HCT116 (cell line): ENCODE data around the gene NAMPT. TPM values are rescaled to one million over a fixed set of nuclear protein-coding genes. Genes with fewer than 3 reads are reported as not detected.

Experiments used
- ATAC-seq: fragments of 200-7000 bp; cut with Tn5 transposase; 2 replicates; pipeline ENCODE4 v1.9.1; 2020; ENCODE audit warnings: mild to moderate bottlenecking, moderate library complexity
- BruUV-seq: library from RNA; stranded (reverse); fragments of 400-500 nt; replicated peaks from 2 replicates; lab custom pipeline; 2021; lab: Mats Ljungman, UMichigan
- CTCF ChIA-PET: fragments of 300-600 bp; sonication (Branson Sonifier 250); formaldehyde crosslinking; loops from one replicate; lab custom pipeline; 2021; ENCODE audit warnings: antibody characterized with exemption; lab: Charles Lee
- POLR2A ChIA-PET: fragments of 300-600, 350-600 bp; sonication (Branson Sonifier 250); formaldehyde crosslinking; loops from one replicate; lab custom pipeline; 2021; ENCODE audit warnings: antibody characterized with exemption; lab: Charles Lee
- RAD21 ChIA-PET, 2 experiments: fragments of 300-600 bp; sonication (Branson Sonifier 250); formaldehyde crosslinking; loops; one replicate each; lab custom pipeline; 2023; ENCODE audit warnings: low total read pairs in 2 of 2; ENCODE audit not compliant: uncharacterized antibody in 2 of 2, unreplicated experiment in 2 of 2, low non-redundant PET in 1 of 2; lab: Charles Lee
- DNase-seq: peaks from one replicate; pipeline ENCODE4 v3.0.0-alpha.2; 2010; ENCODE audit warnings: low read depth, low spot score
- H2AFZ ChIP-seq: fragments of 200-600 bp; shearing (Covaris generic), sonication (generic); 2 replicates; pipeline ENCODE4 v1.6.1; 2017; ENCODE audit warnings: low read depth, mixed run types, mixed read lengths, antibody characterized with exemption, low read length; ENCODE audit not compliant: poor library complexity, severe bottlenecking
- H3K27ac ChIP-seq: 2 replicates; pipeline ENCODE4 v1.5.1; 2012; ENCODE audit warnings: low read depth, low read length
- H3K27me3 ChIP-seq: fragments of 200-600 bp; sonication (generic); 2 replicates; pipeline ENCODE4 v1.6.1; 2016; ENCODE audit warnings: mixed run types, low read length, mixed read lengths; ENCODE audit not compliant: insufficient read depth
- H3K36me3 ChIP-seq, 2 experiments: fragments of 200-500 bp in 1 of 2; fragments of 200-600 bp in 1 of 2; sonication (Bioruptor generic) in 1 of 2; sonication (generic) in 1 of 2; 2 replicates each; pipeline versions ENCODE4 v1.5.1 to v1.6.1; 2014 to 2016; ENCODE audit warnings: low read length in 2 of 2, inconsistent platforms in 1 of 2, mixed read lengths in 1 of 2, mixed run types in 1 of 2; ENCODE audit not compliant: insufficient read depth in 2 of 2, control insufficient read depth in 1 of 2
- H3K4me1 ChIP-seq, 2 experiments: fragments of 200-600 bp in 1 of 2; sonication (generic) in 1 of 2; 2 replicates each; pipeline versions ENCODE4 v1.5.1 to v1.6.1; 2012 to 2017; ENCODE audit warnings: low read length in 2 of 2, inconsistent platforms in 1 of 2, mild to moderate bottlenecking in 1 of 2, mixed read lengths in 1 of 2, mixed run types in 1 of 2, moderate library complexity in 1 of 2; ENCODE audit not compliant: insufficient read depth in 2 of 2, control insufficient read depth in 1 of 2
- H3K4me2 ChIP-seq: fragments of 200-600 bp; sonication (generic); 2 replicates; pipeline ENCODE4 v1.6.1; 2017; ENCODE audit warnings: mixed run types, low read length, mixed read lengths
- H3K4me3 ChIP-seq, 2 experiments: fragments of 200-600 bp in 1 of 2; sonication (generic) in 1 of 2; replicated peaks in 1 of 2; 2 replicates each; pipeline ENCODE4 v1.5.1; 2011 to 2016; ENCODE audit warnings: low read length in 2 of 2, control low read depth in 1 of 2, low read depth in 1 of 2, mild to moderate bottlenecking in 1 of 2, mixed read lengths in 1 of 2, mixed run types in 1 of 2
- H3K79me2 ChIP-seq: fragments of 200-600 bp; sonication (generic); 2 replicates; pipeline ENCODE4 v1.6.1; 2017; ENCODE audit warnings: mild to moderate bottlenecking, mixed run types, low read length, moderate library complexity, mixed read lengths; ENCODE audit not compliant: insufficient read depth
- H3K9ac ChIP-seq: fragments of 200-600 bp; sonication (generic); 2 replicates; pipeline ENCODE4 v1.6.1; 2016; ENCODE audit warnings: low read length, mixed read lengths
- H3K9me2 ChIP-seq: fragments of 200-600 bp; sonication (generic), shearing (Covaris generic); 2 replicates; pipeline ENCODE4 v1.6.1; 2017; ENCODE audit warnings: mixed run types, mild to moderate bottlenecking, moderate library complexity; ENCODE audit not compliant: insufficient read depth
- H3K9me3 ChIP-seq, 2 experiments: fragments of 200-500 bp in 1 of 2; fragments of 200-600 bp in 1 of 2; sonication (Bioruptor generic) in 1 of 2; sonication (generic) in 1 of 2; 2 replicates each; pipeline ENCODE4 v1.6.1; 2014 to 2017; ENCODE audit warnings: low read length in 2 of 2, mixed read lengths in 2 of 2, inconsistent platforms in 1 of 2, low read depth in 1 of 2, mild to moderate bottlenecking in 1 of 2, mixed run types in 1 of 2, moderate library complexity in 1 of 2; ENCODE audit not compliant: control insufficient read depth in 1 of 2, insufficient read depth in 1 of 2
- H4K20me1 ChIP-seq: fragments of 200-600 bp; sonication (generic), shearing (Covaris generic); 2 replicates; pipeline ENCODE4 v1.6.1; 2017; ENCODE audit warnings: mixed run types, mild to moderate bottlenecking, moderate library complexity; ENCODE audit not compliant: insufficient read depth
- CEBPB ChIP-seq: IDR thresholded peaks from 2 replicates; pipeline ENCODE4 v1.6.1; 2012; ENCODE audit warnings: low read depth
- EGR1 ChIP-seq: IDR thresholded peaks from 2 replicates; pipeline ENCODE4 v1.6.1; 2012; ENCODE audit warnings: low read depth
- EZH2phosphoT487 ChIP-seq: fragments of 200-600 bp; IDR thresholded peaks from 2 replicates; pipeline ENCODE4 v1.6.1; 2018; ENCODE audit warnings: antibody characterized with exemption, borderline replicate concordance
- FOSL1 ChIP-seq: IDR thresholded peaks from 2 replicates; pipeline ENCODE4 v1.6.1; 2012; ENCODE audit warnings: low read depth
- POLR2A ChIP-seq: IDR thresholded peaks from 2 replicates; pipeline ENCODE4 v1.7.0; 2011; ENCODE audit warnings: borderline replicate concordance; ENCODE audit not compliant: insufficient read depth, insufficient read length; ENCODE audit errors: extremely low read depth
- SP1 ChIP-seq: IDR thresholded peaks from 2 replicates; pipeline ENCODE4 v1.6.1; 2012; ENCODE audit warnings: low read depth
- SRF ChIP-seq: IDR thresholded peaks from 2 replicates; pipeline ENCODE4 v1.6.1; 2012; ENCODE audit warnings: low read depth
- TCF7L2 ChIP-seq: IDR thresholded peaks from 2 replicates; pipeline ENCODE4 v1.7.0; 2011; ENCODE audit warnings: borderline replicate concordance, inconsistent platforms; ENCODE audit not compliant: insufficient read depth, insufficient read length; ENCODE audit errors: extremely low read depth
- YY1 ChIP-seq: IDR thresholded peaks from 2 replicates; pipeline ENCODE4 v1.6.1; 2011; ENCODE audit warnings: low read length, low read depth, moderate library complexity, mild to moderate bottlenecking; ENCODE audit not compliant: insufficient replicate concordance; ENCODE audit errors: extremely low read depth
- ZFX ChIP-seq: fragments of 450-650 bp; IDR thresholded peaks from 2 replicates; pipeline ENCODE4 v1.6.1; 2017
- intact Hi-C: fragments of 100-400 bp; cut with micrococcal nuclease; formaldehyde crosslinking; loops from 2 replicates; pipeline ENCODE4 v1.10.0; 2022
- total RNA-seq: library from RNA; stranded (reverse); gene quantifications from one replicate; pipeline ENCODE4 v1.2.1, GENCODE V29; 2021; ENCODE audit not compliant: unreplicated experiment
- TF ChIP-seq, protein P1 (sequence below): IDR thresholded peaks from 2 replicates; pipeline ENCODE4 v1.6.1; 2012

NAMPT gene
- total RNA-seq, 1 experiment from 2014 or later: 113 TPM

DNA sequence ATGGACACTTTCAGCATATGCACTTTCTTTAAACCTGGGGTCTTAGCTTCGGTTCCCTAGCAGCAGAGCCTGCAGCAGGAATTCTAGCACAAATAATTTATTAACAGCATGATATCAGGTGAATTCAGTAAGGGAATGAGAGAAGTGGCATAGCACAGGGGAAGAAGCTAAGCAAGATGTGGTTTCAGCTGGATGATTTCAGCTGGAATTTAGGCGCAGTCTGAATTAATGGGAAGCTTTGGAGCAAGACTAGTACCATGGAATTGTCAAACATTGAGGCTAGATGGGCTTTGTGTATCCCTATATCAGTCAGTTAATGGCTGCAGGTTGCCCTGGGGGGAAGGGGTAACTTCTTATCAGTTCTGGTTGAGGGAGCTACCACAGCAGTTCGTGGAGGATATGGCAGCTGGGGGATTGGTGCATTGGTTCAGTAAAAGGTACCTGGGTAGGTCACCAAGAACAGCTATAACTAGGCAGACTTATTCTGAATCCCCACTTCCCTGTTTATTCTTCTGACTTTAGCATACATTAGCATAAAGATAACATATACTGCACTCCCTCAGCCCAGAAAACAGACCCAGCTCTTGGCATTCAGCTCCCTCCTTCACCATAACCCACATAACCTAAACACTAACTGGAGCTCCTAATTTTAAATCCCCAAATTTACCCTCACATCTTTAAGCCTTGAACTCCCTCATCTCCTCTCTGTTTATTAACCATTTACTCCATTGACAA is 46.8 kb upstream of the NAMPT start:
- Histone ChIP-seq H2AFZ (no peak overlapping the region), H3K9me3 (no peaks in the 10 kb centered on the region), H3K9ac (no peak overlapping the region), H3K4me2 (no peak overlapping the region), H3K36me3 (no peaks in the 10 kb centered on the region), H3K27ac (no peak overlapping the region), H3K79me2 (no peaks in the 10 kb centered on the region), H3K27me3 (no peaks in the 10 kb centered on the region), H3K9me2 (no peaks in the 10 kb centered on the region), H3K4me3 (no peak overlapping the region), H4K20me1 (no peaks in the 10 kb centered on the region), H3K4me1 (peaks cover 0 to 5% of the 10 kb centered on the region in 2 experiments; a peak in 1 of 4 replicates)
- no peak for ATAC-seq
- intact Hi-C loops: no loop called here
- ChIA-PET CTCF (no interaction called here), POLR2A (interaction anchor here (1.6 kb wide), 1 partner anchor 47 kb away, joined by 4 read pairs; the partner anchor contains the start of gene NAMPT), RAD21 (no interaction called here)
- BruUV-seq: no TSS peak
- DNase-seq: no peak
- TF ChIP-seq CEBPB (no peak), EZH2phosphoT487 (no peak), FOSL1 (no peak), SRF (no peak), YY1 (no peak), POLR2A (no peak), ZFX (no peak), EGR1 (no peak), SP1 (no peak), TCF7L2 (no peak)
- TF ChIP-seq, protein P1, sequence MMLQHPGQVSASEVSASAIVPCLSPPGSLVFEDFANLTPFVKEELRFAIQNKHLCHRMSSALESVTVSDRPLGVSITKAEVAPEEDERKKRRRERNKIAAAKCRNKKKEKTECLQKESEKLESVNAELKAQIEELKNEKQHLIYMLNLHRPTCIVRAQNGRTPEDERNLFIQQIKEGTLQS: no peak
